Measurements from ENCODE around the gene CRELD1.
A peak's percentile ranks its signal among the peaks of the same experiment; 100 is the strongest.
"Not testable (repeated sequence)": the region's sequence is repeated elsewhere in the genome, so short reads cannot be mapped to it uniquely, and the experiment has no call there.

CRELD1 gene

DNA sequence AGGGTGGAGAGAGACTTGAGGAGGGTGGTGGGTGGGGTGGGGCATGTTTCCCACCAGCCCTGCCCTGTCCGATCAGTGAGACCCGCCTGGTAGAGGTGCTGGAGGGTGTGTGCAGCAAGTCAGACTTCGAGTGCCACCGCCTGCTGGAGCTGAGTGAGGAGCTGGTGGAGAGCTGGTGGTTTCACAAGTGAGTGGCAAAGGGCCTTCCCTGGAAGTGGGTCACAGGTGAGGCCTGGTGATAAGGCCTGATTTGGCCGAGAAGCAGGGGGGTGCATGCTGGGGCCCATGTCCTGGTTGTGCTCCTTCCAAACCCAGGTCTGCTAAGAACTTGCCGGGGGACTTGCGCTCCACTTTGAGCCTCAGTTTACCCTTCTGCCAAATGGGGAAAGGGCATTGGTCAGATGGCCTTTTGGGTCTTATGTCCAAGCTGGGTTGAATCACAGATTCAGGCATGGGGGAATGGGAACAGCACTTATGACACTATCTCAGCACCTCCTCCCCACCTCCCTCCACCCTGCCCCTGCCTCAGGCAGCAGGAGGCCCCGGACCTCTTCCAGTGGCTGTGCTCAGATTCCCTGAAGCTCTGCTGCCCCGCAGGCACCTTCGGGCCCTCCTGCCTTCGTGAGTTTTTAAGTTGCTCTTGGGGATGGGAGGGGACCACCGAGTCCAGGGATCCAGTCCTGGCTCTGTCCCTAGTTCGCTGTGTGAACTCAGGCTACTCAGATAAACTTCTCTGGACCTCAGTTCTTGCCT, 4.0 kb downstream of the CRELD1 start:
- DNase-seq: no peak

DNA sequence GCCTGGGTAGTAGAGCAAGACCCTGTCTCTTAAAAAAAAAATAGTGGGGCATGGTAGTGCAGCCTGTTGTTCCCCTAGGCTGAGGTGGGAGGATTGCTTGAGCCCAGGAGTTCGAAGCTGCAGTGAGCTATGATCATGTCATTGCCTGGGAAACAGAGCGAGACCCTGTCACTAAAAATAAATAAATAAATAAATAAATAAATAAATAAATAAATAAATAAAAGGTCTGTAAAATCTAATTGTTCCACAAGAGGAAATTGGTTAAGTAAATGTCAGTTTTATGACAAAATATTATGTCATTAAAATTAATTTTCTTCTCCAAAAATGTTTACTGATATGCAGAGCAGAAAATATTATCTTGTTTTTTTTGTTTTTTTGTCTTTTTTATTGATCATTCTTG, 5.3 kb downstream of the CRELD1 start:
- DNase-seq: no peak

DNA sequence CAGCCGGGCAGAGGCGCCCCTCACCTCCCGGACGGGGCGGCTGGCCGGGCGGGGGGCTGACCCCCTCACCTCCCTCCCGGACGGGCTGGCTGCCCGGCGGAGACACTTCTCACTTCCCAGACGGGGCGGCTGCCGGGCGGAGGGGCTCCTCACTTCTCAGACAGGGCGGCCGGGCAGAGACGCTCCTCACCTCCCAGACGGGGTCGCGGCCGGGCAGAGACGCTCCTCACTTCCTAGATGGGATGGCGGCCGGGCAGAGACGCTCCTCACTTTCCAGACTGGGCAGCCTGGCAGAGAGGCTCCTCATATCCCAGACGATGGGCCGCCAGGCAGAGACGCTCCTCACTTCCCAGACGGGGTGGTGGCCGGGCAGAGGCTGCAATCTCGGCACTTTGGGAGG, 6.3 kb downstream of the CRELD1 start:
- not testable (repeated sequence) for DNase-seq

DNA sequence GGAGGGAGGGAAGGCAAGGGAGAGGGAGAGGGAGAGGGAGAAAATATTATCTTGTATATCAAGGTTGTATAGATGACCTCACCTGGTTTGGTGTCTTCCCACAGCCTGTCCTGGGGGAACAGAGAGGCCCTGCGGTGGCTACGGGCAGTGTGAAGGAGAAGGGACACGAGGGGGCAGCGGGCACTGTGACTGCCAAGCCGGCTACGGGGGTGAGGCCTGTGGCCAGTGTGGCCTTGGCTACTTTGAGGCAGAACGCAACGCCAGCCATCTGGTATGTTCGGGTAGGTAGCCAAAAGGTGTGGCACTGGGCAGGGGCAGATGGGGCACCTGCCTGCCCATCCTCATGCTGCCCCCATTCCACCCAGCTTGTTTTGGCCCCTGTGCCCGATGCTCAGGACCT, 7.1 kb downstream of the CRELD1 start:
- DNase-seq: no peak

DNA sequence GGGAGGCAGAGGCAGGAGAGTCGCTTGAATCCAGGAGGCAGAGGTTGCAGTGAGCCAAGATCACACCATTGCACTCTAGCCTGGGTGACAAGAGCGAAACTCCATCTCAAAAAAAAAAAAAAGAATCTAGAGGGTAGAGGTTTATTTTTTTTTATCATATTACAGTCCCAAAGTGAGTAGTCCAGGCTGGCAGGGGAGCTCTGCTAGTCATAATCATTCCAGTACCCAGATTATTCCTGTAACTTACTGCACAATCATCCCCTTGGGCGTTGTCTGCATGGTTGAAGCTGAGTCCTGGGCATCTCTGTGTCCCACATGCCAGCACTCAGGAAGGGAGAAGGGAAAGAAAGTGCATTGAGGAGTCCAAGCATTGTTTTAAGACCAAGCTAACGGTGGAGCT, 8.5 kb downstream of the CRELD1 start:
- DNase-seq: no peak

DNA sequence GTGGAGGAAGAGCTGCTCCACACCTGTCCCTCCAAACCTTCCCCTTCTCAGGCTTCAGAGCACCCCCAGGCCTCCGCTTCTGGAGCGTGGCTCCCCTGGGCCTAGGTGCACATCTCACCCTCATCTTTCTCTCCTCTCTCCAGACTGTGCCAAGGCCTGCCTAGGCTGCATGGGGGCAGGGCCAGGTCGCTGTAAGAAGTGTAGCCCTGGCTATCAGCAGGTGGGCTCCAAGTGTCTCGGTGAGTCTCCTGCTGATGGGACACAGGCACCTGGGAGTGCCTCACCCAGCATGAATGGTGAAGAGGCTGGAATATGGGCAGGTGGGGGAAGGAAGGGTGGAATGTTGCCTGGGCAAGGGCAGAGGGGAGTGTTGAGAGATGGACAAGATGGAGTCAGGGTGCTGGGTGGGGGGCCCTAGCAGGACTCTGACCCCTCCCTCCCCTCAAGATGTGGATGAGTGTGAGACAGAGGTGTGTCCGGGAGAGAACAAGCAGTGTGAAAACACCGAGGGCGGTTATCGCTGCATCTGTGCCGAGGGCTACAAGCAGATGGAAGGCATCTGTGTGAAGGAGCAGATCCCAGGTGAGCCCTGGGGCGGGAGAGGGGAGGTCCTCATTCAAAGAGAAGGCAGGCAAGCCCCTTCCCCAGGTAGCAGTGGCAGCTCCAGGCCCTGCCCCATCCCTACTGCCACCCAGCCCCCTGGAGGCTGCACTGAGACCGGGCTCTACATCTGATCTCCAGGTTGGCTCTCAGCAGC, 9.5 kb downstream of the CRELD1 start:
- DNase-seq: no peak

DNA sequence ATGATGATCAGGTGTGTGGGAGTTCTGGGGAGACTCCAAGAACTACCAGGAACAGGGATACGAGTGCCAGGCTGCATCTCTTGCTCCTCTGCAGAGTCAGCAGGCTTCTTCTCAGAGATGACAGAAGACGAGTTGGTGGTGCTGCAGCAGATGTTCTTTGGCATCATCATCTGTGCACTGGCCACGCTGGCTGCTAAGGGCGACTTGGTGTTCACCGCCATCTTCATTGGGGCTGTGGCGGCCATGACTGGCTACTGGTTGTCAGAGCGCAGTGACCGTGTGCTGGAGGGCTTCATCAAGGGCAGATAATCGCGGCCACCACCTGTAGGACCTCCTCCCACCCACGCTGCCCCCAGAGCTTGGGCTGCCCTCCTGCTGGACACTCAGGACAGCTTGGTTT, 10.6 kb downstream of the CRELD1 start:
- DNase-seq: no peak

DNA sequence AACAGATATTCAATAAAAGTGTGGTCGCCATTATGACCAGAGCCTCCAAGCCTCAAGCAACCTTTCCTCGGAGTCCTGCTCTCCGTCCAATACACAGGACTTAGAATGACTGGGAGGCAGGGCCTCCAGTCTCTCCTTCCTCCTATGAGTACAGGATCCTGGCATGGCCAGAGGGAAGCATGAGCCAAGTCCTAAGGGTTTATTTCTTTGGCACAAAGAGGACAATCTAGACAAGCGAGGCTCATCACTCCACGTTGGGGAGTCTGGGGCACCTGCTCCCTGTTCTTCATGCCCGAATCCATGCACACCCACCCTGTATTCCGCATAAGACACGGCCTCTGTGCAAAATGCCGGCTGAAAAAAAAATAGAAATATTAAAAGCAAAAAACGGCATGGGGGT, 11.7 kb downstream of the CRELD1 start:
- DNase-seq: peak; percentile 3

DNA sequence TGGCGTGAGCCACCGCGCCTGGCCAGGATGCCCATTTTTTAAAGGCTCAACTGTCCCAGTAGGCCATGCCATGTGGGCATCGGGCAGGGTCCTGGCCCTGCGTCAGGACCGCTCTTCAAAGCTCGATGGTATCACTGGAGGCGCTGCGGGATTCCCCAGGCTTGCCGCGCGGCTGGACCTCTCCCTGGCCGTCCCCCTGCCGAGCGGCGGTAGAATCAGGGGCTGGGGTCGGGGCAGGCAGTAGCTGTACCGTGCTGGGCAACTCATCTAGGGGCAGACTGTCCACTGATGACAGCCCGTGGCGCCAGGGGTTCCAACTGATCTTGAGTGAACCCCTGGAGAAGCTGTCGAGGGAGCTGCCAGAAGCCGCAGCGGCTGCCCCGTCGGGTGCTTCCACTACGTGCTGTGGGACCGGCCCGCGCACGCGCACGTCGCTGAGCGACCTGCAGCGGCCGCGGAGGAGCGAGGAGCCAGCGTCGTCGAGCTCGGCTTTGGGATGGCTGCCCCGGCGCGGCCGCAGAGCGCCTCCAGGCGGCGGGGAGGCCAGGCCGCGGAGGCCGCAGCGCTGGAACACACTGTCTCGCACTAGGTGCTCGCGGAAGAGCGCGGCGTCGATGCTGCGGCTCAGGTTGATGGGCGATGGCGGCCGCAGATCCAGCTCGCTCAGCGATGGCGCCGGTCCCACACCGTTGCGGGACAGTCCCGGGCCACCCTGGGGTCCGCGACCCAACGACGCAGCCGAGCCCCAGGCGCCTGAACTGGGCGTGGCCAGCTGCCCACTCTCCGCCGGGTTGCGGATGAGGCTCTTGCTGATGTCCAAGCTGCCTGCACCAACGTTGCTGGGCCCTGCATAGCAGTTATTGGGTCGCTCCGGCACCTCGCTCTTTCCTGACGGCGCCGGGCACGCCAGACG, 12.7 kb downstream of the CRELD1 start:
- DNase-seq: peak; percentile 74

DNA sequence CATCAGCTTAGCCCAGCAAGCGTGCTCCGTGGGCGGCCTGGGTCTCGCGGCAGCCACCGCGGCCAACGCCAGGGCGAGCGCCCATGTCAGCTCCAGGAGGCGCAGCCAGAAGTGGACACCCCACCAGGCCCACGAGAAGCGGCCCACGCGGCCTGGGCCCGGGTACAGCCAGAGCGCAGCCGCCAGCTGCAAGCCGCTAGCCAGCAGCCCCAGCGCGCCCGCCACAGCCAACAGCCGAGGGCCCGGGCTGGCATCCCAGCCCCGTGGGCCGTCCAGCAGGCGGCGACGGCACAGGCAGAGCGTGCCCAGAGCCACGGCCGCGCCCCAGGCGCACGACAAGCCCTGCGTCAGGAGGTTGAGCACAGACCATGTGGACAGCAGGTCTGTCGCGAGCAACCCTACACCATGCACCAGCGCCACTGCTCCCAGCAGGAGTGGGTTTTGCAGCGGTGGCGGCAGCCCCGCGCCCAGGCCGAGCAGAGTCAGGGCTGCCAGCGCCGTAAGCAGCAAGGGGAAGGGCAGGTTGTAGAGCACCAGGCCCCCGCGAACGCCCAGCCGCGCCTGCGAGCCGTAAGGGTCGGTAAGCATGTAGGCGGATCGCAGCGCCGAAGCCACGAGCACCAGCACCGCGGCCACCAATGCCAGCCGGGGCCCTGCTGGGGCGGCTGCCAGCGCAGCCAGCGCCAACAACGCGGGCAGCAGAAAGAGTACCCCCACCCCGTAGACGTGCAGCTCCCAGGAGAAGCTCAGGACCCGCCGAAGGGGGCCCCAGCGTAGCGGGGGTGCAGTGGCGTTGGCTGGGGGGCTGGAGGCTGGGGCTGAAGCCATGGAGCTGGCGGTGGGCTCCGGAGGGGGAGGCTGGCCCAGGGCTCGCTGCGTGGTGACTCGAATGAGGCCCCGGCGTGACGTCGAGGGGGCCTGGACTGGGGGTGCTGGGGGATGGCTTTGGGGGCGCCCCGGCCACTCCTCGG, 13.7 kb downstream of the CRELD1 start:
- peak; percentile 52 for DNase-seq

DNA sequence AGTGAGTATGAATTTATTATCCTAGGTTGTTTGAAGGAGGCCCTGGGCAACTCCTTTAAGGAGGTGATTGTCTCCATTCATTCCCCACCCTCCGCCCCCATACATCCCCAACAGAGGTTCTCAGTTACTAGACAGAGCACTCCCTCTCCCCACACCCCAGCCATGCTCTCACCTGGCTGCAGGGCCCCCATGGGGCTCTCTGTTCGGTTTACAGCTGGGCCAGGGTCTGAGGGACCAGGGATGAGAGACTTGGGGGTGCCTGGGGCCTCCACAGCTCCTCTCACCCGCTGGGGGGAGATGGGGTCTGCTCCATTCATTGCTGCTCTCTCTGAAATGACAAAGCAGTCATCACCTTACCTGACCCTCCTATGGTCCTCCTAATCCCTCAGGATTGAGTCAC, 15.0 kb downstream of the CRELD1 start:
- DNase-seq: no peak

DNA sequence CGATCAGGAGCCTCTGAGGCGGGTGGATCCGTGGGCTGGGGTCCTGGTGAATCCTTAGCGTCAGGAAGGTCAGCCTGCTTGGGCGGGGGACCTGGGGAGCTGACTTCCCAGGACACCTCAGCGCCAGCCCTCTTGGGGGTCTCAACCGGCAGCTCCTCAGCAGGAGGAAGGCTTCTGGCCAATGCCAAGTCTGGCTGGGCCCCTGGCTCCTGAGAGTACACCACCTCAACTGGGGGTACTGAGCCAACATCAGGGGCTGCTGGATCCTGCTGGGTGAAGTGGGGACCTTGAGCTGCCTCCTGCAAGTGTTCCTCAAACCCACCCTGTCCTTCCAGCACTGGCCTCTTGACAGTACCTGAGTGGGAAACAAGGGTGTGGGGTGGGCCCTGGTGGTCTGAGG, 15.5 kb downstream of the CRELD1 start:
- no peak for DNase-seq

DNA sequence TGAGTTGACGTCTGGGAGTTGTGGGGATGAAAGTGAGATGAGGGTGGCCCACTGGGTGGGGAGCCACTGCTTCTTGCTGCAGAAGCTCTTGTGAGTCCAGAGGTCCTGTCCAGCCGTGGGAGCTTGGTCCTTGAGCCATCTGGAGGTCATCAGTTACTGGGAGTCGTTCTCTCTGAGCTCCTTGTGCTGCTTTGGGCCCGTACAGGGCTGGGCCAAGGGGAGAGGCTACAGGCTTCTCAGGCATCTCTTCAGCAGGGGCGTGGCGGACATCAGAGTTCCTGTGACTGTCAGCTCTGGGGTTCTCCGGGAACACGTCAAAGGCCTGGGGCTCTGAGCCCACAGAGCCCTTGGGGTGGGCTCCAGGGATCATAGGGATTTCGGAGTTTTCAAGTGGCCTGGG, 16.0 kb downstream of the CRELD1 start:
- DNase-seq: no peak

DNA sequence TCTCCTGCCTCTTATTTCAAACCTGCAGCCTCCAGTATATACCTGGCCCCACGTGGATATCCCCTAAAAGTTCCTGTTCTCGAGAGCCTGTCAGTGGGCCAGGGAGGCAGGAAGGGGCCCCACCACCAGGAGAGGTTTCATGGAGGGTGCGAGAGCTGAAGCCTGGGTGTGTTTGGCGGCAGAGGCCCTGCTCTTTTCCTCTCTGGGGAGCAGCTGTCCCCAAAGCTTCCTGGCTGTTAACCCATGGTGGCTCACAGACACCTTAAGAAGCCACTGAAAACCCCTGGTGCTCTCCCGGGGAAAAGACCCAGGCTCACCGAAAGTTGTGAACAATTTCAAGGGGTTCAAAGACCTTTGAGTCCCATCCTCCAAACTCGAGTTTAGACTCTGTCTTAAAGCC, 17.5 kb downstream of the CRELD1 start:
- no peak for DNase-seq

DNA sequence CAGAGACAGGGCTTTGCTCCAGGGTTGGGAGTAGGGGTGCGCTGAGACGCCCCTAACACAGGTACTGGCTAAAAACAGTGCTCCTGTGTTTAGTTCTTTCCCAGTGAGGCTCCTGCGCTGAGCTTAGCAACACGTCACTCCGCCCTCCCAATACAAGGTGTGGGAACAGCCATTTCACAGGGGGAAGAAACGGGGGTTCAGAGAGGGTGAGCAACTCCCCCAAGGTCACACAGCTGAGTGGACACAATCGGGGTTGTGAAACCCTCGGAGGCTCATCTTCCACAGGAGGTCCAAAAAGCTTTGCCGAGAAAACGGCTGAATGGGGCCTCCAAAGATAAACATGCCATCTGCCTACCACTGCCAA, 17.9 kb downstream of the CRELD1 start:
- no peak for DNase-seq

DNA sequence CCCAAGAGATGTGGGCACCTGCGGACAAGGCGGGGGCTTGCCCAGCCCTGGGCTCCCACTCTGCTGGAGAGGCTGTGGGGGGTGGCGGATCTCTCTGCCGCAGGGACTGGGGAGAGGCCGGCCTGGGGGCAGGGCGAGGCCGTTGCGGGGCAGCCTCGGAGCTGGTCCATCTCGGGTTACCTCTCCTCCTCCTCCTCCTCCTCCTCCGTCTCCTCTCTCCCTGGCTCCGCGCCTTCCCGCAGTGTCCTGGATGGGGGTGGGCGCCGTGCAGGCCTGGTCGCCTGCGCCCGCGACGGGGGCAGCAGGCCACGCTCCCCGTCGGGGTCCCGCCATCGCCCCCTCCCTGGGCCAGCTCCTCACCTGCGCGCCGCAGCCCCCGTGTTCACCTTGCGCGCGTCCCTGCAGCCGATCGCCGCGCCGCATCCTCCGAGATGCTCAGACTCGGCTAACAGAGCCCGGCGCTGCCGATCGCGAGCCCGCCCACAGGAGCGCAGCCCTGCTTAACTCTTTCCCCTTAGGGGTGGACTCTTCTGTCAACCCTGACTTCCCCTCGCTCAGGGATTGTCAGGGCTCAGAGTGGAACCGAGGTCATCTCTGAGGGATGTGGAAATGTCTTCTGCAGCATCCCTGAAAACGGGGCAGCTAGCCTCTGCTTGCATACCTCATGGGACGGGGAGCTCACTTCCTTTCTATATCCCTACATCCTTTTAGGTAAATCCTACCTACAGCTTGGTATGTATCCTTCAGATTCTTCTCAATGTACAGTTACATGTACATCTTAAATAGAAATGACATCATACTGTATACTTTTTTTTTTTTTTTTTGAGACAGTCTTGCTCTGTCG, 18.6 kb downstream of the CRELD1 start, which contains the start of gene PRRT3:
PRRT3 (minus strand) TSS at position 447 of the 844 bp plus-strand sequence. CDS start 2,293 bp downstream, outside the sequence.
- DNase-seq: peak; percentile 33

DNA sequence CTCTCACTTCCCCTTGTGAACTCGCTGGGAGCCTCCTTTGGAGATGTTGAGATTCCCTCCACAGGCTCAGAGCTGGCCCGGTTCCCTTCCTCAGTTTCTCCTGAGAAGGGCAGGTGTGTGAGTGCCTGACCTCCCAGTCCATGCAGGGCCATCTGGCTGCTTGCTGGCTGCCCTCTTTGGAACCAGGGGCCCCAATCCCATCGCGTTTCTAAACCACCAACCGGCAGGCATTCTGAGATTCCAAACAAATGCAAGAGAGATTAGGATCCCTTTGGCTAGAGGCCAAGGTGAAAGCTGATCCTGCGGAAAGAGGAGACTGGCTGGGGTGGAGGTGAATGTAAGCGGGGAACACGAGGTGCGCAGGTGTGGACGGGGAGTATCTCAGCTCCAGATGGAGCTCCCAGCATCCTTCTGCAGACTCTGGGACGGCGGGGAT, 21.5 kb downstream of the CRELD1 start:
- DNase-seq: peak; percentile 79

DNA sequence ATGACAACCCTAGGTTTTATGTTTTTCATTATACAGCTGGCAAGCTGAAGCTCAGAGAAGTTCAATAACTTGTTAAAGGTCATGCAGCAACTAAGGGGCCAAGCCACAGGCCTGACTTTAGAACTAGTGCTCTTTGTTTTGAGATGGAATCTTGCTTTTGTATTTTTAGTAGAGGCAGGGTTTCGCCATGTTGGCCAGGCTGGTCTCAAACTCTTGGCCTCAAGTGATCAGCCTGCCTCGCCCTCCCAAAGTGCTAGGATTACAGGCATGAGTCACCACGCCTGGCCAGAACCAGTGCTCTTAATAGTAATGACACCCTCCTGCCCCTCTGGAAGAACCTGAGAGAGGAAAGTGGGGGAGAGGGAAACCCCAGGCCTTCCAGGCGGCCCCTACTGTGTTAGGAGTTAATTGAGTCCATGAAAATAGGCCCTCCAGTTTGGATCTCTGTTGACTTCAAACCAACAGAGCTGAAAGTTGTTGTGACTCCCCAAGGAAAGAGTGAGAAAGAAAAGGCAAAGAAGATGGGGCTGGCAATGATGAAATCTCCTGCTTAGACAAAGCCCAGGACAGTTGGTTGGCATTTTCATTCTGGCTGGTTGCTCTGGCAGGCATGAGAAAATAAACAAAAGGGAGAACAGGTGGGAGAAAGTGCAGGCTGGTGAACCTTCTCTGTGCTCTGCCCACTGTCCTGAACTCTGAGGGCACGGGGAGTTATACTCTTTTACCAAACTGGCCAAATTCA, 22.1 kb downstream of the CRELD1 start:
- no peak for DNase-seq

DNA sequence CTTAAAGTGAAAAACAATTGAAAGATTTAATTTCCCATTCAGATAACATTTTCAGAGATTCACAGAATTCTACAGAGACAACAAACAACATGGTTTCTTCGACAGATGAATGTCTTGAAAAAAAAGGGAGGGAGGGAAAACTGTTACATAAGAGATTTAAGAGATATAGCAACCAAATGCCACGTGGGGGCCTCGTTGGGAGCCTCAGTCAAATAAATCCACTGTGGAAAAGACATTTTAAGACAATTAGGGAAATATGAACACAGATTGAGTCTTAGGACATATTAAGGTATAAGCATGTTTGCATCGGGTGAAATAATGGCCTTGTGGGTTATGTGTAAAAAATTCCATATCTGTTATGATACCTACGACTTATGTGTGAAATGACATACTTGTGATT, 23.6 kb downstream of the CRELD1 start:
- no peak for DNase-seq

DNA sequence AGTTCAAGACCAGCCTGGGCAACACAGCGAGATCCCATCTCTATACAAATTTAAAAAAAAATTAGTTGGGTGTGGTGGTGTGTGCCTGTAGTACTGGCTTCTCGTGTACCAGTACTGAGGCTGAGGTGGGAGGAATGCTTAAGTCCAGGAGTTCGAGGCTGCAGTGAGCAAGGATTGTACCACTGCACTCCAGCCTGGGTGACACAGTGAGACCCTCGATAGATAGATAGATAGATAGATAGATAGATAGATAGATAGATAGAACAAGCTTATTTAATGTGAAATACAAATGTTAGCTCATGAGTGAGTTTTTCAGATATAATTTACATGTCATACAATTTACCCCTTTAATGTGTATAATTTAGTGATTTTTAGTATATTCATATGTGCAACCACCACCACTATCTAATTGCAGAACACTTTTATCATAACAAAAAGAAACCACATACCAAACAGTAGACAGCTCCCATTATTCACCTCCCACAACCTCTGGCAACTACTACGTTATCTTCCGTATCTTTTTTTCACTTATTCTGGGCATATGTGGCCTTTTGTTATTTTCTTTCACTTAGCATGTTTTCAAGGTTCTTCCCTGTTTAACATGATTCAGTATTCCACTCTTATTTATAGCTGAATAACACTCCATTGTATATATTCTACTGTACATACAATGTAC, 31.7 kb downstream of the CRELD1 start:
- DNase-seq: no peak
